Measurements from ENCODE around the gene ACTG1. TPM values are rescaled to one million over a fixed set of nuclear protein-coding genes. Genes with fewer than 3 reads are reported as not detected.

Gene ACTG1
- total and polyA plus RNA-seq, 2 of the 13 experiments (the other 11 are each of a cell fraction or from before 2014, with no cell fraction given) = 973 to 1,138 TPM

- TF ChIP-seq NR2F6 (IDR thresholded peaks at IDR 0.05) (0 out of 2 replicates have a peak, but pooled peaks have one; percentile 30), NR2F6 (CRISPR knock-in tag; IDR thresholded peaks at IDR 0.05) (peak; percentile 27; the same call in 1 of the 2 replicates), HDAC1 (CRISPR knock-in tag; IDR thresholded peaks at IDR 0.05) (peak; percentile 53; the same call in 1 of the 2 replicates), SIX1 (CRISPR knock-in tag; IDR thresholded peaks at IDR 0.05; ENCODE audit: borderline replicate concordance) (no peak), ZHX1 (CRISPR knock-in tag; IDR thresholded peaks at IDR 0.05; ENCODE audit: low read depth) (no peak), ZFP36 (IDR thresholded peaks at IDR 0.05; ENCODE audit: borderline replicate concordance, low read depth, low read length, partially characterized antibody) (no peak), ZBTB49 (CRISPR knock-in tag; IDR thresholded peaks at IDR 0.05; ENCODE audit: borderline replicate concordance) (no peak), JARID2 (CRISPR knock-in tag; IDR thresholded peaks at IDR 0.05; ENCODE audit: insufficient replicate concordance) (no peak), ZNF777 (CRISPR knock-in tag; IDR thresholded peaks at IDR 0.05) (no peak), ZNF580 (CRISPR knock-in tag; IDR thresholded peaks at IDR 0.05; ENCODE audit: borderline replicate concordance, low read depth) (no peak), ZNF441 (CRISPR knock-in tag; IDR thresholded peaks at IDR 0.05; ENCODE audit: borderline replicate concordance) (no peak), BRCA1 (CRISPR knock-in tag; IDR thresholded peaks at IDR 0.05) (no peak), AFF4 (CRISPR knock-in tag; IDR thresholded peaks at IDR 0.05) (no peak), TBX2 (CRISPR knock-in tag; IDR thresholded peaks at IDR 0.05; ENCODE audit: borderline replicate concordance) (no peak), ZNF549 (CRISPR knock-in tag; IDR thresholded peaks at IDR 0.05) (no peak), POGZ (CRISPR knock-in tag; IDR thresholded peaks at IDR 0.05) (no peak), HES4 (CRISPR knock-in tag; IDR thresholded peaks at IDR 0.05; ENCODE audit: borderline replicate concordance) (no peak), HNF4G (IDR thresholded peaks at IDR 0.05; ENCODE audit: borderline replicate concordance, low read depth, low read length) (peak; percentile 54; the same call in 1 of the 2 replicates), HNF4G (CRISPR knock-in tag; IDR thresholded peaks at IDR 0.05; ENCODE audit: borderline replicate concordance, low read depth) (no peak), PREB (CRISPR knock-in tag; IDR thresholded peaks at IDR 0.05) (no peak)
Measured at GRCh38 chr17:81468111-81468769, 44.4 kb downstream of the ACTG1 start (continued).
